HG03095 (cell line): ENCODE results near the gene HOXD8.

Experiments used
- ATAC-seq: cut with Tn5 transposase; IDR thresholded peaks from one replicate; pipeline ENCODE4 v1.9.1; 2021; ENCODE audit warnings: moderate library complexity; ENCODE audit not compliant: unreplicated experiment

HOXD8 gene

DNA sequence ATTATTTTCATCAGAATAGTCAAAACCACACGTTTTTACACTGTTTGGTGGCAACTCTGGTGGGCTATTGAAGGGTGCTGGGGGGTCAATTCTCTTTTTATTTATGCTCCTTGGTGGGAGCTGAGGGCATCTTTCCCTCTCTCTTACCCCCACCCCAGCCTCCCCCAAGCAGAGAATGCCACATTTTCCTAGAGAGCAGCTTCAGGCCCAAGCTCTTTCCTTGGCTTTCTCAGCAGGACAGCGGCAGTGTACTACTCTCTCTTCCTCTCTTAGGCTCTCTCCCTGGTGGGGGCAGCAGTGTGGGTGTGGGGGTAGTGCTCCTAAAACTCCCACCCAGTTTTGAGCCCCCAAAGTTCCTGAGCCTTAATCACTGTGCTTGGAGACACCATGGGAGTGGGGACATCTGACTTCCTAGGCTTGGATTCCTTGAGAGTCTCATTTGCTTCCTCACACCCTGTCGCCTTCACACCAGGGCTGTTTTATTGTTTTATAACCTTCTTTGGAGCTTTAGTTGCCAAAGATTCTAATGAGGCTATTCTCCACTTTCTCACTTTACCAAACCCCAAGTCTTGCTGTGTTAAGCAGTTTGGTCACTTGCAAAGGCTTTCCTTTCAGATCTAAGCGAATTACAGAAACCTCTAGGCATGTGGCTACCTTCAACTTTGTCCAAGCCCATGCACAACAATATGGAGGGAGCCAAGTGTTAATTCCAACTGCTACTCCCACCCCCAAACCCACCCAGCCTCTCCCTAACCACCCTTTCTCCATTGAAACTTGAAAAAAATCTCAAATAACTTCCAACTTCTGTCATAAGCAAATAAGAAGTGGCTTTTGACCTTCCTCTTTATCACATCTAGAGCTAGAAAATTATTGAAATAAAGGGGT is 15.8 kb downstream of the HOXD8 start:
- no peak for ATAC-seq

DNA sequence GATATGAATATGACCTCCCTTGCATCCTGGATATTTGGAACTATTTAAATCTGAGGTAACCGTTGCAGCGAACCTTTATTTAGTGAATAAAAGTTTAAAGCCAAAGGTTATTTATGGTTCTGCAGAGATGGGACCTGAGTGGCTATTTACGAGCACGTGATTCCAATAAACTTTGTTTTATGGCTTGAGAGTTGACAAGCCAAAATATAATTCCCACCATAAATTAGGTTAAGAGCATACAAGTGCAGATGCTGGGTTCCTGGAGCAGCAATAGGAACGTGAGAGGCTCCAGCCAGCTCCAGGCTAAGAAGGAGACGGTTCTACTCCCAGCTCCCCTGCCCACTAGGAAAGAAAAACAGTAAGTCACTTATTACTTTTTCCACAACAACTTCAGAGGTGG is 16.6 kb downstream of the HOXD8 start:
- no peak for ATAC-seq

DNA sequence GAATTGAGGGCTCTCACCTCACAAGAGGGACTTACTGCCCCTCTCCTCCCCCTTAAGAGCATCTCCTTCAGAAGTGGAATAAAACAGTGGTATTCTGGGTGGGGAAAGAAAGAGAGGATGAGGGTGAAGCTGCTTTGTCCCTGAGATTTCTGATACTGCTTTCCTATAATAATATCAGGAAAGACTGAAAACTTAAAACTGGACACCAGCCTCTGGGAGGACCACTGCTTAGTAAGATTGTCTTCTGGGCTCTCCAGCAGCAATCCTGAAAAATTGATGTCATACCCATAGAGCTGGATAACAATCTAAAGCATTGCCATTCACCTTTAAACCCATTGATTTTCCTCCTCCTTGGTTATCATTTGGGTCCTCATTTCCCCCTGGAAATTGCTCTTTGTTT is 17.1 kb downstream of the HOXD8 start:
- no peak for ATAC-seq

DNA sequence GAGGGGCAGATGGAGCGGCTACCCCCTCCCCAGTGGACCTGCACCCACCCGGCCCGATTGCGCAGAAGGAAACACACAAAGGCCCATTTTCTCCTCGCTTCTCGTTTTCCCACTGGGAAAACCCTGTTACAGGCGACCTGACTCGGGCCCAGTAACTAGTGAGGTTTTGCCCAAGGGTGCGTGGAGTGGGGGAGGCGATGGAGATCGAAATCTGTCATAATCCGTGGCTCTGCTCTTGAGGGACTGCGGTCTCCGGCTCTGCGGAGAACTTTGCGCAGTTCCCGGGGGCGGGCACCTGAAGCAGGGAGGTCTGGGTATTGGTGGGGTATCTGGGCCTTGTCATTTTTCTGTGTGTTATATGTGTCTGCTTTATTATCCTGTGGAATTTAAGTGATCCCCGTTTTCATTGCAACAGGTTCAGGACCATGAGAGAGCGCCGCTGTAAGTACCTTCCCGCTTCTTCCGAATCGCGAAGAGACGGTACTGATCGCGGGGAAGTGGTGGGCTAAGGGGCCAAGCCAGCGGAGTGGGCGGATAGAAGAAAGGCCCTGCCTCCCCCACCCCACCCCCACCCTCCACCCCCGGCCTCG is 17.8 kb downstream of the HOXD8 start:
- no peak for ATAC-seq

DNA sequence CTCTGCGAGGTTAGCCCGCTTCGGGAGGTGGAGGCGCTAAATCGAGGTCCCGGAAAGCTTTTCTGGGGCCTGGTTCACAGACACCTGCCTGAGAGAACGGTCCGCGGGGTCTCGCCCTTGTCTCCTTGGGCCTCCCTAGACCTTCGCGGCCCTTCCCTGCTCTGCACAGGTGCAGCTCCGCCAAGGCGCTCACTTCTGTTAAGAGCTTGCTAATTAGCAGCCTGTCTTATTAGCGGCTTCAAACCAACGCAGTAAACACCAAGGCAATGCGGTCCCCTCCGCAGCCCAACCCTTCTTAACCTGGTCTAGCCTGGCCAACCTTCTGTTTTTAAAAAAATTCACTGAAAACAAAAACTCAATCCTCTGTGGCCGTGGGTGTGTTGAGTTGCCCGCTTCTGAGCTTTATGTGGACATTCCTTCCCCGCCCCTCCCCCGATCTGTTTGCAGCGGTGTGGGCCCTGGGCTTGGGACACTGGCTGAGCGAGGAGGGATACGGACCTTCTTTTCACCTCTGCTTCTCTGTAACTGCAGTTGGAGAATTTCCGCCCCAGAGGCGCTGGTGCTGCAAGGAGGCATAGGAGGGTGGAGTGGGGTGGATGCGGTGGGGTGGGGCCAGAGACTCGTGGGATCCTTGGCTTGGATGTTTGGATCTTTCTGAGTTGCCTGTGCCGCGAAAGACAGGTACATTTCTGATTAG is 18.4 kb downstream of the HOXD8 start:
- ATAC-seq, result no peak

DNA sequence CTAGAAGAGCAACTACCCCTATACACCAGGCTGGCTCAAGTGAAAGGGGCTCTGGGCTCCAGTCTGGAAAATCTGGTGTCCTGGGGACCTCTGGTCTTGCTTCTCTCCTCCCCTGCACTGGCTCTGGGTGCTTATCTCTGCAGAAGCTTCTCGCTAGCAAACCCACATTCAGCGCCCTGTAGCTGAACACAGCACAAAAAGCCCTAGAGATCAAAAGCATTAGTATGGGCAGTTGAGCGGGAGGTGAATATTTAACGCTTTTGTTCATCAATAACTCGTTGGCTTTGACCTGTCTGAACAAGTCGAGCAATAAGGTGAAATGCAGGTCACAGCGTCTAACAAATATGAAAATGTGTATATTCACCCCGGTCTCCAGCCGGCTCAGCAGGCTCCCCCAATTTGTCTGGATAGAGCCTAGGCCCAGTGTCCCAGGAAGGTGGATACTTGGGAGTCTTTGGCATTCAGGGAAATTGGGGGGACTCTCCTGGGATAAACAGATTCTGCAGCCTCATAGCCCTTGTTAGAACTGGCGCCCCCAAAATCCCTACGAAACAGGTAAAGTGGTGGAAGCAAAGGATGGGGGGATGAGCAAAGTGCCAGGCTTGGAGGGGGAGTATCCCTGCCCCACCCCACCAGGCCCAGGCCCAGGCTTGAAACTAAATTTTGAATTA is 19.4 kb downstream of the HOXD8 start:
- no peak for ATAC-seq

- ATAC-seq, result no peak
Observed at GRCh38 chr2:176149481-176149938, 20.0 kb downstream of the HOXD8 start.

DNA sequence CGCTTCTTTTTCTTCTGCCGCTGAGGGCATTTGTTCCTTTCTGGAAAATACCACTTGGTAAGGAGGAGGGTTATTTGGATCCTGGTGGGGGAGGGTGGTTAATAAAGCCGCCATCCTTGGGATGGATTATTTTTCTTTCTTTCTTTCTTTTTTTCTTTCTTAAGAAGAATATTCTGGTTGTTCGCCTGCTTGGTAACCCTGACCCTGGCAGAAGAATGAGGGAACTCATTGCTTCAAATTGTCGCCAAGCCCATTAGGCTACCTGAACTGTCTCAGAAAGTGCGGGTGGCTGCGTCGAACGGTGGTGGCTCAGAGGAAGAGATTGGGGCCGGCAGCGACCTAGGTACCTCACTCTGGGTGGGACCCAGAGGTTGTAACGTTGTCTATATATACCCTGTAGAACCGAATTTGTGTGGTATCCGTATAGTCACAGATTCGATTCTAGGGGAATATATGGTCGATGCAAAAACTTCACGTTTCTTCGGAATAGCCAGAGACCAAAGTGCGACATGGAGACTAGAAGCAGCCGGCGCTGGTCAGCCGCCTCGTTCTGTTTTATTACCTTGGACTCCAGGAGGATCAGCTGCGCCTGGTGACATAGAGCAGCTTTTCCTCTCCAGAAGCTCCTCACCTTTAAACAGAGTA is 20.6 kb downstream of the HOXD8 start:
- no peak for ATAC-seq

DNA sequence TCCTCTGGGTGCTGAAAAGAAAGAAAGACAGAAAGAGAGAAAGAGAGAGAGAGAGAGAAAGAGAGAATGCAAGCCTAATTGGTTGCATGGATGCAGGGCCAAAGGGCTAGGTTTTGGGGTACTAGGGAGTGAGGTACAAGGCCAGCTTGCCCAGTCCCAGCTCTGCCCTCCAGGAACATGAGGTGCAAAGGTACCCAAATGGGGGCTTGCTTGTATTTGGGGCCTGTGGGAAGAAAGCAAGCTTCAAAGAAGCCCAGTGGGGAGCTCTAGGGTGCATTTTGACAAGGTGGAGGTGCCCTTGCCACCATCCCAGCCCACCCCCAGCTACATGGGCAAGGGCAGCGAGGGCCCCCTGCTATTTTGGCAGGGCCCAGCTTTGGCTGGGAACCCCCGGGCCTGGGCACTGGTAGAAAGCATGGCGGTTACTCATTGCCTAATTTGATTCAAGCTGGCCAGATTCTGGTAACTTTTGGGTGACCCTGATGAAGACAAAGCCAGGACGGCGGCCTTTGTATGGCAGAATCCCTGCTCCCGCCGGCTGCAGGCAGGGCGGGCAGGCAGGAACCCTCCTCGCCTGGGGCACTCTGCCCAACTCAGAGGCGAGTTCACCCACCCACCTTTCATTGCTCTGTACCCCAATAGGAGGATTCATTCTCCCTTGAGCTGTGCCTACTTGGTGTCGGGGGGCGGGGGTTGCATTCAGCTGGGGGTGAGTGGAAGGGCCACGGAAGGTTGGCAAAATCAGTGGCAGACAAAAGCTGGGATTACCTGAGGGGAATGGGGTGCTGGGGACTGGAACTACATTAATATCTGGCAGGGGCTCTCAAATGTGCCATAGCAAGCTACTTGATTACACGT is 21.3 kb downstream of the HOXD8 start:
- no peak for ATAC-seq

DNA sequence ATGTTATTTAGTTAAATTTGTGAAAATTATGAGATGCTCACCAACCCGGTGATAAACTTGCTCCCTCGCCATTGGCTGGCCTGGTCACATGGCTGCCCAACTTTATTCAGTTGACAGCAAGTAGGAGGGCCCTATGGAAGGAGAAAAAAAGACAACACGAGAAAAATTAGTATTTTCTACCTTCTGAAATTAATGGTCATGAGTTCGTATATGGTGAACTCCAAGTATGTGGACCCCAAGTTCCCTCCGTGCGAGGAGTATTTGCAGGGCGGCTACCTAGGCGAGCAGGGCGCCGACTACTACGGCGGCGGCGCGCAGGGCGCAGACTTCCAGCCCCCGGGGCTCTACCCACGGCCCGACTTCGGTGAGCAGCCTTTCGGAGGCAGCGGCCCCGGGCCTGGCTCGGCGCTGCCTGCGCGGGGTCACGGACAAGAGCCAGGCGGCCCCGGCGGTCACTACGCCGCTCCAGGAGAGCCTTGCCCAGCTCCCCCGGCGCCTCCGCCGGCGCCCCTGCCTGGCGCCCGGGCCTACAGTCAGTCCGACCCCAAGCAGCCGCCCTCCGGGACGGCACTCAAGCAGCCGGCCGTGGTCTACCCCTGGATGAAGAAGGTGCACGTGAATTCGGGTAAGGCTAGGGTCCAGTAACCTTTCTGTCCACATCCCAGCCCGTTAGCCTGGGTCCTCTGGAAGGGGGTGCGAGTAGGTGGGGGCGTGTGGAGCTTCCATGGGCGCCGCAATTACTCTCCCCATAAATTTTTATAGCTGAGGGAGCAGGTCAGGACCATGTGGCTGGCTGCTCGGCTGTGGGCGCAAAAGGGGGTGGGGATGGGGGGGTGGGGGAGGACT is 22.2 kb downstream of the HOXD8 start, which contains the start of gene HOXD4:
HOXD4 (plus strand) TSS at position 109 of the 846 bp plus-strand sequence; CDS start at position 193, 84 bp downstream.
- no peak for ATAC-seq

GRCh38 chr2:176152350-176153181 is 23.1 kb downstream of the HOXD8 start:
- no peak for ATAC-seq

DNA sequence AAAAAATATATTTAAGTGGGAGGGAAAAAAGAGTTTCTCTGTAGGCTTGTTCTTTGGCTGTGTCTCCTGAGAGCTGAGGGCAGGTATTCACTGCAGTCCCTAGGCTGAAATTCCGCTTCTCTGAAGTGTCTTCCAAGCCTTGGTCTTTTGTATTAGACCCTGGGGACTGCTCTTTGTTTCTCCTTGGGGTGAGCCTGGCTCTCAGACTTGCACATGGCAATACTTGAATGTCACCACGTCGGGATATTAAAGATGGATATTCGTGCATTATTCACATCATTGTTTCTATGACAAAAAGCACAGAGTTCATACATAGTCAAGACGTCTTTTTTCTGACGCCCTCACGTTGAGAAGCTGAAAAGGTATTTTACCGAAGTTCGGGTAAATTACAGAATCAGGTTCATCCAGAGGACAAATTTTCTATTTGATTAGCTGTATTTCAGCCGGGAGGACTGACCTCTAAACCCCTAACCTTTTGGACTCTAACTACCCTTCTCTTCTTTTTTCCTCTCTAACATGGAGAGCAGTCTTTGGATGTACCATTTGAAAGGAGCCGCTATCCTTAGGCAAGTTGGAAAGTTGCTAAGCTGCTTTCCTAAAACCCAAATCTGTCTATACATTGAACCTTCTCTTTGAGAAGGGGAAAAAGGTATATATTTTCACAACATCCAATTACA is 25.2 kb downstream of the HOXD8 start:
- no peak for ATAC-seq

DNA sequence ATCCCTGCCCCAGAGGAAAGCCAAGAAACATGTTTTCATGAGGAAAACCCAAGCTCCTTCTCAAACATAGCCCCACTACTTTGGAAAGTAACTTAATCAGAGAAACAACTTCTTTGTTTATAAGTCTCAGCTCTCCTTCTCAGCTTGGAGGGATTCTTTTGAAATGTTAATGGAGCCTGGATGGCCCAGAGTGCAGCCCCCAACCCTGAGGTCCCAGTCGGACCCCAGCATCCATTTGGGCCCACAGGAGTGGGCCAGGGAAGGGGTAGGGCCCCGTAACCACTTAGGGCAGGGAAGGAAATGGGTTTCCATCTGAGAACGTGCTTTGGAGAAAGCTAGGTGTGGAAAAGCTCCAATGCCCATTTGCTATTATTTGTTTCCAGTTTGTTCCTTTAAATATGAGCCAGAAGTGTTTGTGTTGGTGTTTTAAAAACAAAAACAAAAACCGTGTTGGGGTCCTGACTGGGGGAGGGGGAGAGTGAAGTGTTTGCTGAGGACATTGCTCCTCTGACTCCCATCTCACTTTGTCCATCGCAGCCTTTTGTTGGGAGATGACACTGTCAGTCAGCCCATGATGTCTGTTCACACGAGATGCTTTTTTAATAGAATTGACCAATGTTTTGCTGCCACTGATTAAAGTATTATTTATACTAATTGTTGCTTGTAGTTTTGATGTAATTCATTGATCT is 26.0 kb downstream of the HOXD8 start:
- ATAC-seq, result no peak

GRCh38 chr2:176156301-176156806 is 26.8 kb downstream of the HOXD8 start:
- no peak for ATAC-seq

DNA sequence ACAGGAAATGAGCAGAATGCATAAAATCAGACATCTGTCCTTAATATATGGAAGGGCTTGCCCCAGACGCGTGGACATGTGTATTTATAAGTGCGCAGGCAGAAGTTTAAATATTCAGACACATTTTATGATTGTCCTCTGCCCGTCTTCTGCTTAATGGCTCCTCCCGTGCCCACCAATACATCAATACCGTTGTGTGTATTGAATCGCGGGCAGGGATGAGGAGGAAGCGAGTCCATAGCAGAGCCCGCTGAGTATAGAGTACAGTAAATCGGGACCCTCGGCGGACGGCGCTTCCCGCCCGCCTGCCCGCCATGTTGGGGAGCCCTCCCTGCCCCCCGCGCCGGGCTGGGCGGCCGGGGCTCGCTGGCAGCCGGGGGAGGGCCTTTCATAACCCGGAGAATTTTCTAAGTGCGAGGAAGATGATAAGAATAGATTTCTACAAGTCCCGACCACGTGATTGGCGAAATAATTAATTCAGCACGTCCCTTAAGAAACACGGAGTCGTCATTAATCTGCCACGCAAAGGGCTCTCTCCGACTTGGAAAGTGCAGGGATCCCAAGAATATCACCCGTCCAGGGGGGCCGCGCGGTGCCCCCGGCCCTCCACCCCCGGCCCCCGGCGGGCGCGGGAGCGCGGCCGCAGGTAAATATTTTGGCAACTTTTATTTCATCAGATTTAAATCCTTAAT is 27.4 kb downstream of the HOXD8 start, which contains the start of gene HOXD3:
HOXD3 (plus strand) TSS at position 501 of the 692 bp plus-strand sequence. CDS start 11,808 bp downstream, outside the sequence.
- ATAC-seq, result no peak
